ENCODE results near the gene TLX2.

Gene TLX2

DNA sequence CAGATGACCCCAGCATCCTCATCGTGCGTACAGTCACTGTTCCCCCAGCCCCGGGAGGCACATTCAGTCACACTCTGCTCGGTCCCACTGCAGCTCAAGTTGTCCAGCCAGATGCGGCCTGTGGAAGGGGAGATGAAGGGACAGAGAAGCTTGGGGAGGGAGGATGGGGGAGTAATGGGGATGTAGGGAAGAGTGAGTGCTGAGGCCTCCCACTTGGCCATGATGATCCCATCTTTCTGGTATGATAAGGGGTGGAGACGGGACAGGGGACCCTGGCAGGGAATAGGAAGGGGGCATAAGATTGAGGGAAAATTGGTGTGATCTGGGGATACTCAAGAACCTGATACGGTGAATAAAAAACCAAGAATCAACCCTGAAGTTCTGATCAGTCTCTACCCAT is 36.0 kb downstream of the TLX2 start:
- Histone ChIP-seq H4K20me1 (ENCODE audit: insufficient read depth, low read length) (0 out of 2 replicates have a peak, but pooled peaks cover under 1% of the 10 kb centered on the region), H3K27ac (ENCODE audit: low read length) (no peak overlapping the region), H3K9ac (ENCODE audit: low read depth, low read length) (no peak overlapping the region), H3K4me3 (ENCODE audit: low read depth in 1 of 2, low read length in 2 of 2) (no peak overlapping the region), H3K27me3 (ENCODE audit: insufficient read depth, low read length, poor library complexity) (no peaks in the 10 kb centered on the region), H2AFZ (ENCODE audit: low read depth, low read length) (no peak overlapping the region), H3K79me2 (ENCODE audit: insufficient read depth, low read length) (peaks cover 7% of the 10 kb centered on the region), H3K4me1 (ENCODE audit: insufficient read depth, low read length) (peaks cover 12% of the 10 kb centered on the region), H3K4me2 (ENCODE audit: insufficient read depth, low read length) (no peak overlapping the region), H3K9me3 (ENCODE audit: insufficient read depth, low read length, severe bottlenecking) (no peaks in the 10 kb centered on the region), H3K36me3 (ENCODE audit: insufficient read depth, low read length) (no peaks in the 10 kb centered on the region)
- TF ChIP-seq EZH2 (IDR thresholded peaks at IDR 0.05; ENCODE audit: borderline replicate concordance, low read depth, low read length, severe bottlenecking), result no peak
- TF ChIP-seq, protein P1, sequence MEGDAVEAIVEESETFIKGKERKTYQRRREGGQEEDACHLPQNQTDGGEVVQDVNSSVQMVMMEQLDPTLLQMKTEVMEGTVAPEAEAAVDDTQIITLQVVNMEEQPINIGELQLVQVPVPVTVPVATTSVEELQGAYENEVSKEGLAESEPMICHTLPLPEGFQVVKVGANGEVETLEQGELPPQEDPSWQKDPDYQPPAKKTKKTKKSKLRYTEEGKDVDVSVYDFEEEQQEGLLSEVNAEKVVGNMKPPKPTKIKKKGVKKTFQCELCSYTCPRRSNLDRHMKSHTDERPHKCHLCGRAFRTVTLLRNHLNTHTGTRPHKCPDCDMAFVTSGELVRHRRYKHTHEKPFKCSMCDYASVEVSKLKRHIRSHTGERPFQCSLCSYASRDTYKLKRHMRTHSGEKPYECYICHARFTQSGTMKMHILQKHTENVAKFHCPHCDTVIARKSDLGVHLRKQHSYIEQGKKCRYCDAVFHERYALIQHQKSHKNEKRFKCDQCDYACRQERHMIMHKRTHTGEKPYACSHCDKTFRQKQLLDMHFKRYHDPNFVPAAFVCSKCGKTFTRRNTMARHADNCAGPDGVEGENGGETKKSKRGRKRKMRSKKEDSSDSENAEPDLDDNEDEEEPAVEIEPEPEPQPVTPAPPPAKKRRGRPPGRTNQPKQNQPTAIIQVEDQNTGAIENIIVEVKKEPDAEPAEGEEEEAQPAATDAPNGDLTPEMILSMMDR (IDR thresholded peaks at IDR 0.05; ENCODE audit: borderline replicate concordance, extremely low read depth, low read length, poor library complexity, severe bottlenecking), result no peak
- ATAC-seq (ENCODE audit: insufficient read depth, low read depth) (no peak), DNase-seq (no peak)

DNA sequence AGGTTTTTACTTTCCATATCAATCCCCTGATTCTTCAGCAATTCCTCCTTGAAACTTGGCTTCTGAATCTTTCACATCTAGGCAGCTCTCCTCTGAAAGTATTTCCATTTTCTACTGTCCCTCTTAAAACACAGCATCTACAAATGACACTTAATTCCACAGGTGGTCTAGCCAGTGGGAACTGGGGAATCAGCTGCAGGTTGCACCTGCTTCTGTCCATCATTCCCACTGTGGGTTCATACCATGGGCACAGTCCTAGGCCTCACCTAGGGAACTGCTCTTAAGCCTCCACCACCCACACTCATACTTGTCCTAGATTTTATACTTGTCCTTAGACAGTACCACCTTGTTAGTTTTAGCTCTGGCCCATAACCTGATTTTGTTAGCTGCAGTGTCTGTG is 37.3 kb downstream of the TLX2 start:
- Histone ChIP-seq H3K4me1 (ENCODE audit: insufficient read depth, low read length) (peaks cover 22% of the 10 kb centered on the region), H3K4me2 (ENCODE audit: insufficient read depth, low read length) (no peak overlapping the region), H3K27me3 (ENCODE audit: insufficient read depth, low read length, poor library complexity) (no peaks in the 10 kb centered on the region), H3K27ac (ENCODE audit: low read length) (no peak overlapping the region), H2AFZ (ENCODE audit: low read depth, low read length) (no peak overlapping the region), H3K79me2 (ENCODE audit: insufficient read depth, low read length) (peaks cover 13% of the 10 kb centered on the region), H3K36me3 (ENCODE audit: insufficient read depth, low read length) (peaks cover 6% of the 10 kb centered on the region), H3K9me3 (ENCODE audit: insufficient read depth, low read length, severe bottlenecking) (no peaks in the 10 kb centered on the region), H3K4me3 (ENCODE audit: low read depth in 1 of 2, low read length in 2 of 2) (no peak overlapping the region), H4K20me1 (ENCODE audit: insufficient read depth, low read length) (peaks cover 14% of the 10 kb centered on the region; the same call in 1 of the 2 replicates), H3K9ac (ENCODE audit: low read depth, low read length) (no peak overlapping the region)
- TF ChIP-seq EZH2 (IDR thresholded peaks at IDR 0.05; ENCODE audit: borderline replicate concordance, low read depth, low read length, severe bottlenecking), result no peak
- TF ChIP-seq, protein P1 (IDR thresholded peaks at IDR 0.05; ENCODE audit: borderline replicate concordance, extremely low read depth, low read length, poor library complexity, severe bottlenecking), result no peak
- DNase-seq (no peak), ATAC-seq (ENCODE audit: insufficient read depth, low read depth) (no peak)

DNA sequence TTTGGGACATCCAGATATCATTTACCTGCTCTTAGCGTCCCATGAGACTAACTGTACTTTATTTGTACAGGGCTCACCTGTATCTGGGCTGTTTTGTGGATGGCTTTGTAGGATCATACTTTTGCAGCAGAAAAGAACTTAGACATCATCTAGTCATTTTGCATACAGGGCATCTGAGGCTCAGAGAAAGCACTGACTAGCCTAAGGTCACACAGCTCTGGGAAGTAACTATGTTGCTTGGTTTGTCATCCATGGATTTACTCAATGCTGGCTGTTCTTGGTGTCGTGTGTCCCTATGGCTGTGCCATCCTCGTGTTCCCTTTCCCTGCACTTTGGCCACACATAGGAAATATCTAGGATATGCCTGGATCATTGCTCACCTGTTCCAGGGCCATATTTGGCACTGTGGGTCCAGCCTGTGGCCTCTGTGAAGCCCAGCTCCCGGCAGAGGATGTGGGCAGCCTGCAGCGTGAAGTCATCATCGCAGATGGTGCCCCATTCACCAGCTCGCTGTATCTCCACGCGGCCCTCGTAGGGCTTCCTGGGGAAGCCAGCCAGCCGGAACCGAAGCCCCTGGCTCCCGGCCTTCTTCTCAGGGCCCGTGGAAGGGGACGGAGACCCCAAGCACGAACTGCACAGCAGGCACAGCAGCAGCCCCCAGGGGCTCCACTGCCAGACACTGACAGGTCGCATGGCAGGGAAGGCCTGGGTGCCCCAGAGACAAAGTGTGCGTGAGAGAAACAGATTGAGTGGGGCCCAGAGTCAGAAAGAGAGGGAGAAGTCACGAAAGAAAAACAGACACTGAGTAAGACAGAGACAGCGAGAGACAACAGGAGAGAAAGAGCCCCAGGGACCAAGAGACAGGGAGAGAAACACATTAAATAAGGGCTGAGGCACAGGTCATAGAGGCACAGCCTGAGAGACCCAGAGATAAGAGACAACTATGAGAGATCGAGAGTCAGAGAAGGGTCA is 38.0 kb downstream of the TLX2 start:
- H3K4me3 ChIP-seq (ENCODE audit: low read depth in 1 of 2, low read length in 2 of 2), result no peak overlapping the region
- no peak overlapping the region for H3K9ac ChIP-seq (ENCODE audit: low read depth, low read length)

More for the DNA sequence above, 38.0 kb downstream of the TLX2 start:
- peaks cover 13% of the 10 kb centered on the region for H3K79me2 ChIP-seq (ENCODE audit: insufficient read depth, low read length)
- no peaks in the 10 kb centered on the region for H3K9me3 ChIP-seq (ENCODE audit: insufficient read depth, low read length, severe bottlenecking)
- no peak for TF ChIP-seq EZH2 (IDR thresholded peaks at IDR 0.05; ENCODE audit: borderline replicate concordance, low read depth, low read length, severe bottlenecking)
- TF ChIP-seq, protein P1 (IDR thresholded peaks at IDR 0.05; ENCODE audit: borderline replicate concordance, extremely low read depth, low read length, poor library complexity, severe bottlenecking), result no peak
- H2AFZ ChIP-seq (ENCODE audit: low read depth, low read length), result no peak overlapping the region
- peaks cover 22% of the 10 kb centered on the region for H3K4me1 ChIP-seq (ENCODE audit: insufficient read depth, low read length)
- peaks cover 11% of the 10 kb centered on the region for H3K36me3 ChIP-seq (ENCODE audit: insufficient read depth, low read length)
- H3K27me3 ChIP-seq (ENCODE audit: insufficient read depth, low read length, poor library complexity), result no peaks in the 10 kb centered on the region
- DNase-seq (no peak), ATAC-seq (ENCODE audit: insufficient read depth, low read depth) (no peak)
- H3K4me2 ChIP-seq (ENCODE audit: insufficient read depth, low read length), result no peak overlapping the region
- peaks cover 14% of the 10 kb centered on the region; the same call in 1 of the 2 replicates for H4K20me1 ChIP-seq (ENCODE audit: insufficient read depth, low read length)
- H3K27ac ChIP-seq (ENCODE audit: low read length), result no peak overlapping the region
